DMS153 treated with DMSO at 0.1 percent for 48 hours (cell line): ENCODE data around the gene SLC30A4.
"Not testable (repeated sequence)": the region's sequence is repeated elsewhere in the genome, so short reads cannot be mapped to it uniquely, and the experiment has no call there.

Experiments
- DNase-seq: peaks from one replicate; lab custom pipeline; 2025; ENCODE audit not compliant: unreplicated experiment; lab: John Stamatoyannopoulos, UW

The SLC30A4 gene

GRCh38 chr15:45522328-45523165 is at the start of gene SLC30A4:
Gene SLC30A4, minus strand, starts transcription at chr15:45522755. Its CDS starts 401 bp downstream, at chr15:45522354.
- no peak for DNase-seq

- DNase-seq = no peak
Observed at GRCh38 chr15:45555934-45556608, 33.5 kb upstream of the SLC30A4 start.

GRCh38 chr15:45551676-45552075 is 29.1 kb upstream of the SLC30A4 start:
- no peak for DNase-seq

GRCh38 chr15:45550436-45550835 is 27.9 kb upstream of the SLC30A4 start:
- no peak for DNase-seq

- DNase-seq = no peak
Observed at GRCh38 chr15:45549541-45550220, 27.1 kb upstream of the SLC30A4 start.

GRCh38 chr15:45548753-45549520 is 26.4 kb upstream of the SLC30A4 start:
- DNase-seq = no peak

- no peak for DNase-seq
Observed at GRCh38 chr15:45546789-45547188, 24.2 kb upstream of the SLC30A4 start.

GRCh38 chr15:45544266-45545023 is 21.9 kb upstream of the SLC30A4 start:
- DNase-seq = no peak

GRCh38 chr15:45543051-45543450 is 20.5 kb upstream of the SLC30A4 start:
- no peak for DNase-seq

GRCh38 chr15:45540531-45540930 is 18.0 kb upstream of the SLC30A4 start:
- no peak for DNase-seq

GRCh38 chr15:45539680-45540079 is 17.1 kb upstream of the SLC30A4 start:
- DNase-seq = no peak

GRCh38 chr15:45536934-45537333 is 14.4 kb upstream of the SLC30A4 start:
- no peak for DNase-seq

GRCh38 chr15:45535486-45536042 is 13.0 kb upstream of the SLC30A4 start:
- DNase-seq = no peak

GRCh38 chr15:45534821-45535220 is 12.3 kb upstream of the SLC30A4 start:
- DNase-seq = no peak

- DNase-seq = not testable (repeated sequence)
Observed at GRCh38 chr15:45532892-45533291, 10.3 kb upstream of the SLC30A4 start.

GRCh38 chr15:45529613-45530012 is 7.1 kb upstream of the SLC30A4 start:
- no peak for DNase-seq

GRCh38 chr15:45527086-45527485 is 4.5 kb upstream of the SLC30A4 start:
- DNase-seq = no peak

- no peak for DNase-seq
Observed at GRCh38 chr15:45523166-45523460, 558 bp upstream of the SLC30A4 start.

GRCh38 chr15:45521596-45522327 is 793 bp downstream of the SLC30A4 start:
- no peak for DNase-seq
